K562 (cell line): ENCODE results near the gene CYLD. TPM values are rescaled to one million over a fixed set of nuclear protein-coding genes. Genes with fewer than 3 reads are reported as not detected.

Experiments used
- ATAC-seq: fragments of 200-7000 bp; cut with Tn5 transposase; 3 replicates; pipeline ENCODE4 v1.9.1; 2020; ENCODE audit warnings: moderate library complexity
- Bru-seq: library from RNA; stranded (reverse); fragments of 400-500 nt; gene quantifications from one replicate; lab custom pipeline; 2021; lab: Mats Ljungman, UMichigan
- BruChase-seq, 2 experiments: library from RNA; stranded (reverse); fragments of 400-500 nt; gene quantifications; one replicate each; lab custom pipeline; 2021; lab: Mats Ljungman, UMichigan
- BruUV-seq: library from RNA; stranded (reverse); fragments of 400-500 nt; replicated peaks from 2 replicates; lab custom pipeline; 2021; lab: Mats Ljungman, UMichigan
- CTCF ChIA-PET: fragments of 300-600 bp; formaldehyde crosslinking; extraction: SDS; loops from one replicate; lab custom pipeline; 2021; ENCODE audit warnings: low intra/inter-chr PET ratio; lab: Yijun Ruan, JAX
- POLR2A ChIA-PET: fragments of 300-600, 350-650 bp; sonication (Branson Sonifier 250); formaldehyde crosslinking; extraction: SDS; loops from one replicate; lab custom pipeline; 2021; ENCODE audit warnings: antibody characterized with exemption, inconsistent platforms; lab: Yijun Ruan, JAX
- DNase-seq, 4 experiments: peaks; one replicate each; pipeline versions ENCODE4 v3.0.0 to v3.0.0-alpha.2; 2011 to 2018; ENCODE audit warnings: low spot score in 3 of 4, mixed read lengths in 3 of 4; ENCODE audit errors: extremely low read depth in 1 of 4
- FAIRE-seq: peaks from 2 replicates; lab custom pipeline; 2011; peaks lifted over from hg19 to GRCh38; lab: Jason Lieb, UNC
- H2AFZ ChIP-seq: 2 replicates; pipeline ENCODE4 v1.6.0; 2011; ENCODE audit warnings: low read depth, low read length, control low read depth, inconsistent platforms
- H3K27ac ChIP-seq: fragments of 200-600 bp; 3 replicates; pipeline ENCODE4 v1.8.0; 2011; ENCODE audit warnings: low read depth, mild to moderate bottlenecking, control low read depth, inconsistent platforms, low read length, moderate library complexity, mixed read lengths; ENCODE audit errors: extremely low read depth
- H3K27me3 ChIP-seq, 2 experiments: fragments of 300-600 bp in 1 of 2; 2 replicates in 1 of 2; 3 replicates in 1 of 2; pipeline versions ENCODE4 v1.6.0 to v1.8.0; 2011; ENCODE audit warnings: inconsistent platforms in 2 of 2, low read length in 2 of 2, mild to moderate bottlenecking in 1 of 2, mixed read lengths in 1 of 2, moderate library complexity in 1 of 2; ENCODE audit not compliant: control insufficient read depth in 2 of 2, insufficient read depth in 2 of 2
- H3K36me3 ChIP-seq: fragments of 300-600 bp; 3 replicates; pipeline ENCODE4 v1.8.0; 2011; ENCODE audit warnings: mild to moderate bottlenecking, low read length, inconsistent platforms; ENCODE audit not compliant: control insufficient read depth, insufficient read depth
- H3K4me1 ChIP-seq, 2 experiments: fragments of 200-600 bp in 1 of 2; replicated peaks in 1 of 2; 2 replicates in 1 of 2; 3 replicates in 1 of 2; pipeline versions ENCODE4 v1.5.1 to v1.8.0; 2011; ENCODE audit warnings: inconsistent platforms in 2 of 2, low read length in 2 of 2, mild to moderate bottlenecking in 1 of 2, mixed read lengths in 1 of 2, moderate library complexity in 1 of 2; ENCODE audit not compliant: control insufficient read depth in 2 of 2, insufficient read depth in 2 of 2
- H3K4me2 ChIP-seq: 2 replicates; pipeline ENCODE4 v1.6.1; 2011; ENCODE audit warnings: low read length, control low read depth, inconsistent platforms, mixed read lengths; ENCODE audit not compliant: insufficient read depth
- H3K4me3 ChIP-seq: fragments of 200-600 bp; sonication (generic), shearing (Covaris generic); 2 replicates; pipeline ENCODE4 v1.5.1; 2016; ENCODE audit warnings: control low read depth, inconsistent platforms
- H3K79me2 ChIP-seq: fragments of 200-600 bp; 3 replicates; pipeline ENCODE4 v1.8.0; 2011; ENCODE audit warnings: low read length, inconsistent platforms; ENCODE audit not compliant: control insufficient read depth, insufficient read depth
- H3K9ac ChIP-seq, 2 experiments: 2 replicates each; pipeline versions ENCODE4 v1.6.0 to v1.6.1; 2011; ENCODE audit warnings: low read depth in 2 of 2, low read length in 2 of 2, control low read depth in 1 of 2, inconsistent platforms in 1 of 2, mild to moderate bottlenecking in 1 of 2, mixed read lengths in 1 of 2; ENCODE audit not compliant: insufficient read depth in 1 of 2
- H3K9me1 ChIP-seq: one replicate; pipeline ENCODE4 v1.6.0; 2011; ENCODE audit warnings: inconsistent platforms, mild to moderate bottlenecking, low read length, moderate library complexity; ENCODE audit not compliant: control insufficient read depth, insufficient read depth
- H3K9me3 ChIP-seq: replicated peaks from 2 replicates; pipeline ENCODE4 v1.5.1; 2011; ENCODE audit warnings: low read depth, low read length, inconsistent platforms; ENCODE audit not compliant: control insufficient read depth, insufficient read depth
- H4K20me1 ChIP-seq: replicated peaks from 2 replicates; pipeline ENCODE4 v1.6.1; 2011; ENCODE audit warnings: low read length, inconsistent platforms, mixed read lengths; ENCODE audit not compliant: control insufficient read depth, insufficient read depth
- FOXK2 ChIP-seq, 2 experiments: fragments of 450-650 bp; IDR thresholded peaks in 1 of 2; conservative IDR thresholded peaks in 1 of 2; 2 replicates each; pipeline ENCODE4 v1.6.1; 2016; ENCODE audit warnings: low read depth in 2 of 2, mild to moderate bottlenecking in 1 of 2
- RBFOX2 ChIP-seq: fragments of 200-400 bp; formaldehyde crosslinking; IDR thresholded peaks from 2 replicates; pipeline ENCODE4 v1.6.1; 2017; ENCODE audit warnings: low read depth, mild to moderate bottlenecking, low read length, moderate library complexity
- SMAD4 ChIP-seq: fragments of 250-450 bp; sonication (Bioruptor Pico); conservative IDR thresholded peaks from 2 replicates; pipeline ENCODE4 v1.8.0; 2021; ENCODE audit warnings: inconsistent platforms, mild to moderate bottlenecking, moderate library complexity
- SP1 ChIP-seq: sonication (generic); formaldehyde crosslinking; IDR thresholded peaks from 2 replicates; pipeline ENCODE4 v1.8.1; 2022; ENCODE audit warnings: mild to moderate bottlenecking, missing genetic modification reagents
- STAT5B ChIP-seq: fragments of 250-450 bp; sonication (Bioruptor Pico); IDR thresholded peaks from 2 replicates; pipeline ENCODE4 v1.8.0; 2021; ENCODE audit warnings: mild to moderate bottlenecking, inconsistent platforms
- TOE1 ChIP-seq, 2 experiments: fragments of 450-650 bp in 1 of 2; sonication (generic) in 1 of 2; formaldehyde crosslinking in 1 of 2; IDR thresholded peaks; 2 replicates each; pipeline versions ENCODE4 v1.7.1 to v1.8.0; 2016 to 2022; ENCODE audit warnings: borderline replicate concordance in 2 of 2, mild to moderate bottlenecking in 2 of 2, antibody characterized with exemption in 1 of 2, inconsistent platforms in 1 of 2, low read depth in 1 of 2, missing genetic modification reagents in 1 of 2, moderate library complexity in 1 of 2
- ZNF77 ChIP-seq: fragments of 250-450 bp; sonication (Bioruptor Pico); IDR thresholded peaks from 2 replicates; pipeline ENCODE4 v1.5.0; 2020
- WGBS: fragments of 100-300 bp; shearing (Covaris generic); methylation state at CpG from one replicate; pipeline ENCODE4 v1.1.6; 2016; ENCODE audit warnings: low coverage, mixed read lengths; ENCODE audit not compliant: insufficient coverage; ENCODE audit errors: missing lambda C conversion rate; 5-methylcytosine and 5-hydroxymethylcytosine counted together
- in situ Hi-C: fragments of 300-500 bp; cut with MboI; formaldehyde crosslinking; loops from 4 replicates; pipeline ENCODE4 v1.15.0; 2018; ENCODE audit warnings: inconsistent platforms, mixed read lengths
- intact Hi-C: fragments of 100-400 bp; cut with micrococcal nuclease; formaldehyde crosslinking; loops from 2 replicates; pipeline ENCODE4 v1.14.2; 2022
- long read RNA-seq, 3 experiments: library from polyadenylated mRNA in 2 of 3; library from RNA in 1 of 3; unstranded in 2 of 3; stranded (forward) in 1 of 3; transcript quantifications; one replicate each; pipeline ENCODE4 v2.0.0, GENCODE V29; 2019 to 2022
- polyA minus RNA-seq, 3 experiments: library from RNA; depleted of rRNA, polyadenylated mRNA; stranded (reverse); fragments of >200 nt; gene quantifications; 2 replicates each; pipeline ENCODE4 v1.2.3, GENCODE V29; 2011
- polyA plus RNA-seq, 8 experiments: library from polyadenylated mRNA; depleted of rRNA in 4 of 8; stranded (reverse) in 5 of 8; unstranded in 3 of 8; fragments of >200 nt; fragmentation: Nextera tagmentation in 2 of 8; fragmentation: Illumina TruSeq in 1 of 8; extraction: Ambion mirVana in 2 of 8; extraction: Trizol in 1 of 8; gene quantifications; 2 replicates each; pipeline versions ENCODE4 v1.2.1 to v1.2.3, GENCODE V29; 2011 to 2014; ENCODE audit warnings: inconsistent platforms in 1 of 8, missing spikeins in 1 of 8
- total RNA-seq, 7 experiments: library from RNA; depleted of rRNA in 6 of 7; stranded (reverse); fragments of >200 nt in 6 of 7; fragmentation: Illumina TruSeq in 2 of 7; extraction: Trizol in 2 of 7; gene quantifications; 2 replicates each; pipeline versions ENCODE4 v1.2.1 to v1.2.3, GENCODE V29; 2011 to 2021; ENCODE audit warnings: low replicate concordance in 1 of 7
- TF ChIP-seq, protein P1 (sequence below): fragments of 450-650 bp; formaldehyde crosslinking; IDR thresholded peaks from 2 replicates; pipeline ENCODE4 v1.4.0; 2020; ENCODE audit warnings: mild to moderate bottlenecking
- TF ChIP-seq, protein P2 (sequence below): sonication (generic); formaldehyde crosslinking; IDR thresholded peaks from 2 replicates; pipeline ENCODE4 v1.8.0; 2022; ENCODE audit warnings: mild to moderate bottlenecking, missing genetic modification reagents, borderline replicate concordance
- TF ChIP-seq, protein P3 (sequence below): fragments of 250-450 bp; sonication (Bioruptor Pico); IDR thresholded peaks from 2 replicates; pipeline ENCODE4 v1.4.0; 2020

The CYLD gene
- total RNA-seq (2011; cell fraction: chromatin; rRNA removed; ENCODE audit: low replicate concordance) = 8.0 and 30.7 TPM in 2 replicates
- 4.3 and 6.3 TPM in 2 replicates for total RNA-seq (2011; cell fraction: nucleolus; rRNA removed)
- 8.1 and 14.1 TPM in 2 replicates for total RNA-seq (2011; cell fraction: nucleoplasm; rRNA removed)
- 3.6 and 5.4 TPM in 2 replicates for total RNA-seq (2014; rRNA removed)
- total RNA-seq (2014; rRNA removed; fragmentation: Illumina TruSeq; extraction: Trizol) = 6.8 and 7.6 TPM in 2 replicates
- total RNA-seq (2015; rRNA removed; fragmentation: Illumina TruSeq; extraction: Trizol) = 4.2 and 4.8 TPM in 2 replicates
- 6.2 and 6.4 TPM in 2 replicates for total RNA-seq (2021)
- 3.7 and 7.4 TPM in 2 replicates for polyA plus RNA-seq (2011; rRNA removed)
- polyA plus RNA-seq (2011; cell fraction: cytosol; rRNA removed) = 1.5 and 2.0 TPM in 2 replicates
- polyA plus RNA-seq (2011; cell fraction: nucleus; rRNA removed) = 4.9 and 6.5 TPM in 2 replicates
- 3.8 and 5.5 TPM in 2 replicates for polyA plus RNA-seq (2012)
- polyA plus RNA-seq (2014; fragmentation: Illumina TruSeq; extraction: Trizol) = 5.3 and 5.8 TPM in 2 replicates
- polyA plus RNA-seq (2014; fragmentation: Nextera tagmentation; extraction: Ambion mirVana) = 1 to 10 TPM; 4.3 to 5.2 TPM
- 2.8 and 3.4 TPM in 2 replicates for polyA plus RNA-seq (2014; rRNA removed)
- polyA minus RNA-seq (2011; rRNA and poly(A)+ RNA removed) = 9.5 and 9.9 TPM in 2 replicates
- polyA minus RNA-seq (2011; cell fraction: cytosol; rRNA and poly(A)+ RNA removed) = 2.3 and 3.8 TPM in 2 replicates
- polyA minus RNA-seq (2011; cell fraction: nucleus; rRNA and poly(A)+ RNA removed) = 11.0 and 15.2 TPM in 2 replicates
- percentile 54 among the genes with signal in this experiment for Bru-seq, nascent RNA
- BruChase-seq, experiment 1, labeled RNA remaining after a 2-hour chase = percentile 62 among the genes with signal in this experiment
- BruChase-seq, experiment 2, labeled RNA remaining after a 6-hour chase = percentile 62 among the genes with signal in this experiment
- long read RNA-seq, experiment 1, transcript CYLD-214 (18 exons, 3,513 nt) = major isoform, 7 of 19 reads
- long read RNA-seq, experiment 1, partial matches to known transcripts = 4 of 19 reads
- long read RNA-seq, experiment 1, other reads (novel, unspliced or antisense) = 5 of 19 reads
- long read RNA-seq, experiment 2, partial matches to known transcripts = 0 of 2 reads
- long read RNA-seq, experiment 2, other reads (novel, unspliced or antisense) = 1 of 2 reads
- long read RNA-seq, experiment 3, partial matches to known transcripts = 2 of 5 reads
- long read RNA-seq, experiment 3, other reads (novel, unspliced or antisense) = 0 of 5 reads

DNA sequence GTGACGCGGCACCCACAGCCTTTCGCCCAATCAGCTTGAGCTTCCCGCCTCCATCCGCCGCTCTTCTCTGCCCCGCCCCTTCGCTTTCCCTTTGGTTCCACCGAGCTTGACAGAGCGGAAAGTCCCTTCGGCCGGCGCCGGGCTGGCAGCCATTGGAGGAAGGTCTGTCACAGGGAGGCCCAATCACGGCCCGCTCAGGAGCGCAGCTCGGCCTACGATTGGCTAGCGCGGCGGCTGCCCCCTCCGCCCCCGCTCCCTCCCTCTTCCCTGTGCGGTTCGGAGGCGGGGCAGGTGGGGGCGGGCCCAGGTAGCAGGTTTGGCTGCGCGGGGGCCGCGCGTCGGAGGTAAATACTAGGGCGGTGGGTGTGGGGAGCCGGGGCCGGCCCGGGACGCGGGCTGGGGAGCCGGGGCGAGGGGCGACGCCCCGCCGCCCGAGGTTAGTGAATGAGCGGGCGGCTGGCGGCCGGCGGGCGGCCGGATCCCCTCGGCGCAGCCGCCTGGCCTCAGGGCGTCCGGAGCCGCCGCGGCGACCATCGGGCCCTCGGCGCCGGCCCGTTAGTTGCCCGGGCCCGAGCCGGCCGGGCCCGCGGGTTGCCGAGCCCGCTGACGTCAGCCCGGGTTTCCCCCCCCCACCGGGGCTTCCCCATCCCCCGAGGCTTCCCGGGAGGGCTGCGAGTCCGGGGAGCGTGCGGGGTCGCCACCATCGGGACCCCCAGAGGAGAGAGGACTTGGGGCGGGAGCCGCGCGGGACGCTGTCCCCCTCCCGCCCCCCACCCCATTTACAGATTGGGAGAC, at the start of gene CYLD:
Gene CYLD (plus strand): TSS at position 306 of the 795 bp plus-strand sequence. CDS start 7,613 bp downstream, outside the sequence.
- peak within 1 kb of the TSS; percentile 98 for H2AFZ ChIP-seq
- peaks cover 5 to 11% of the 10 kb centered on the region in 2 experiments; a peak in 3 of 5 replicates for H3K4me1 ChIP-seq
- H3K79me2 ChIP-seq = no peaks in the 10 kb centered on the region
- intact Hi-C loops (no loop called here), in situ Hi-C loops (no loop called here)
- ChIA-PET POLR2A (interaction anchor here (0.6 kb wide), 1 partner anchor 44 kb away, joined by 4 read pairs; no protein-coding TSS in a partner anchor), CTCF (no interaction called here)
- no peaks in the 10 kb centered on the region for H3K9me3 ChIP-seq
- no peaks in the 10 kb centered on the region for H3K36me3 ChIP-seq
- no peaks in the 10 kb centered on the region for H3K9me1 ChIP-seq
- H3K27ac ChIP-seq = no peak within 1 kb of the TSS
- peak within 1 kb of the TSS; percentile 89 for H3K4me2 ChIP-seq
- H3K9ac ChIP-seq = peak within 1 kb of the TSS; percentile 50 to 89; a peak in 3 of 4 replicates
- peak; percentile 99 for DNase-seq
- H3K4me3 ChIP-seq = peak within 1 kb of the TSS; percentile 74
- 0% methylated on average over 22 of the region's 93 CpGs for WGBS
- no TSS peak for BruUV-seq
- peak; percentile 95 for FAIRE-seq
- H3K27me3 ChIP-seq = peaks cover 3 to 12% of the 10 kb centered on the region in 2 experiments; a peak in 3 of 5 replicates
- no peaks in the 10 kb centered on the region; the same call in 1 of the 2 replicates for H4K20me1 ChIP-seq
- peak; percentile 100 for ATAC-seq
- TF ChIP-seq TOE1 (IDR thresholded peaks at IDR 0.05; ENCODE audit: borderline replicate concordance) = 0 out of 2 replicates have a peak, but pooled peaks have one; percentile 26
- no peak for TF ChIP-seq TOE1 (CRISPR knock-in tag; IDR thresholded peaks at IDR 0.05; ENCODE audit: borderline replicate concordance, low read depth)
- TF ChIP-seq ZNF77 (CRISPR knock-in tag) = no peak
- TF ChIP-seq, protein P1, sequence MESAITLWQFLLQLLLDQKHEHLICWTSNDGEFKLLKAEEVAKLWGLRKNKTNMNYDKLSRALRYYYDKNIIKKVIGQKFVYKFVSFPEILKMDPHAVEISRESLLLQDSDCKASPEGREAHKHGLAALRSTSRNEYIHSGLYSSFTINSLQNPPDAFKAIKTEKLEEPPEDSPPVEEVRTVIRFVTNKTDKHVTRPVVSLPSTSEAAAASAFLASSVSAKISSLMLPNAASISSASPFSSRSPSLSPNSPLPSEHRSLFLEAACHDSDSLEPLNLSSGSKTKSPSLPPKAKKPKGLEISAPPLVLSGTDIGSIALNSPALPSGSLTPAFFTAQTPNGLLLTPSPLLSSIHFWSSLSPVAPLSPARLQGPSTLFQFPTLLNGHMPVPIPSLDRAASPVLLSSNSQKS (CRISPR knock-in tag) = no peak
- no peak for TF ChIP-seq STAT5B (CRISPR knock-in tag)
- peak; percentile 54 for TF ChIP-seq RBFOX2
- TF ChIP-seq SMAD4 (CRISPR knock-in tag) = no peak
- TF ChIP-seq, protein P2, sequence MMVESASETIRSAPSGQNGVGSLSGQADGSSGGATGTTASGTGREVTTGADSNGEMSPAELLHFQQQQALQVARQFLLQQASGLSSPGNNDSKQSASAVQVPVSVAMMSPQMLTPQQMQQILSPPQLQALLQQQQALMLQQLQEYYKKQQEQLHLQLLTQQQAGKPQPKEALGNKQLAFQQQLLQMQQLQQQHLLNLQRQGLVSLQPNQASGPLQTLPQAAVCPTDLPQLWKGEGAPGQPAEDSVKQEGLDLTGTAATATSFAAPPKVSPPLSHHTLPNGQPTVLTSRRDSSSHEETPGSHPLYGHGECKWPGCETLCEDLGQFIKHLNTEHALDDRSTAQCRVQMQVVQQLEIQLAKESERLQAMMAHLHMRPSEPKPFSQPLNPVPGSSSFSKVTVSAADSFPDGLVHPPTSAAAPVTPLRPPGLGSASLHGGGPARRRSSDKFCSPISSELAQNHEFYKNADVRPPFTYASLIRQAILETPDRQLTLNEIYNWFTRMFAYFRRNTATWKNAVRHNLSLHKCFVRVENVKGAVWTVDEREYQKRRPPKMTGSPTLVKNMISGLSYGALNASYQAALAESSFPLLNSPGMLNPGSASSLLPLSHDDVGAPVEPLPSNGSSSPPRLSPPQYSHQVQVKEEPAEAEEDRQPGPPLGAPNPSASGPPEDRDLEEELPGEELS (CRISPR knock-in tag) = no peak
- peak; percentile 77 for TF ChIP-seq SP1 (CRISPR knock-in tag)
- peak; percentile 59 to 61; a peak in 2 of 4 replicates for TF ChIP-seq FOXK2 (conservative IDR thresholded peaks at IDR 0.05 in 1 of 2, IDR thresholded peaks at IDR 0.05 in 1 of 2; ENCODE audit: low read depth in 2 of 2)
- TF ChIP-seq, protein P3, sequence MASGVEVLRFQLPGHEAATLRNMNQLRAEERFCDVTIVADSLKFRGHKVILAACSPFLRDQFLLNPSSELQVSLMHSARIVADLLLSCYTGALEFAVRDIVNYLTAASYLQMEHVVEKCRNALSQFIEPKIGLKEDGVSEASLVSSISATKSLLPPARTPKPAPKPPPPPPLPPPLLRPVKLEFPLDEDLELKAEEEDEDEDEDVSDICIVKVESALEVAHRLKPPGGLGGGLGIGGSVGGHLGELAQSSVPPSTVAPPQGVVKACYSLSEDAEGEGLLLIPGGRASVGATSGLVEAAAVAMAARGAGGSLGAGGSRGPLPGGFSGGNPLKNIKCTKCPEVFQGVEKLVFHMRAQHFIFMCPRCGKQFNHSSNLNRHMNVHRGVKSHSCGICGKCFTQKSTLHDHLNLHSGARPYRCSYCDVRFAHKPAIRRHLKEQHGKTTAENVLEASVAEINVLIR (CRISPR knock-in tag) = peak; percentile 41
